Subcutaneous abdominal adipose tissue (tissue), 5 donors: ENCODE results near the gene ASPG.
A peak's percentile ranks its signal among the peaks of the same experiment; 100 is the strongest.

ENCODE experiments used
- H3K27ac ChIP-seq: one replicate; pipeline ENCODE4 v1.7.0; 2013; ENCODE audit warnings: low read depth, mild to moderate bottlenecking, inconsistent platforms, low read length, moderate library complexity
- H3K27me3 ChIP-seq, 5 donors: one replicate each; pipeline ENCODE4 v1.7.0; 2013; ENCODE audit warnings: low read length in 5 of 5, inconsistent platforms in 1 of 5; ENCODE audit not compliant: control insufficient read depth in 5 of 5, insufficient read depth in 4 of 5
- H3K36me3 ChIP-seq, 5 donors: one replicate each; pipeline ENCODE4 v1.7.0; 2013; ENCODE audit warnings: low read length in 5 of 5; ENCODE audit not compliant: control insufficient read depth in 5 of 5, insufficient read depth in 5 of 5
- H3K4me1 ChIP-seq, 5 donors: one replicate each; pipeline ENCODE4 v1.7.0; 2013; ENCODE audit warnings: low read length in 5 of 5, mild to moderate bottlenecking in 3 of 5, moderate library complexity in 1 of 5; ENCODE audit not compliant: control insufficient read depth in 5 of 5, insufficient read depth in 5 of 5
- H3K4me3 ChIP-seq, 5 donors: one replicate each; pipeline ENCODE4 v1.7.0; 2013; ENCODE audit warnings: low read length in 5 of 5, low read depth in 1 of 5
- H3K9ac ChIP-seq, 5 donors: one replicate each; pipeline ENCODE4 v1.7.0; 2013; ENCODE audit warnings: low read length in 5 of 5, mild to moderate bottlenecking in 4 of 5, moderate library complexity in 3 of 5
- H3K9me3 ChIP-seq, 5 donors: one replicate each; pipeline ENCODE4 v1.7.0; 2013; ENCODE audit warnings: low read length in 5 of 5; ENCODE audit not compliant: control insufficient read depth in 5 of 5
- donor health status: healthy.
- donor health status: healthy.
- donor health status: healthy.
- donor health status: healthy.
- donor health status: healthy.

ASPG gene

DNA sequence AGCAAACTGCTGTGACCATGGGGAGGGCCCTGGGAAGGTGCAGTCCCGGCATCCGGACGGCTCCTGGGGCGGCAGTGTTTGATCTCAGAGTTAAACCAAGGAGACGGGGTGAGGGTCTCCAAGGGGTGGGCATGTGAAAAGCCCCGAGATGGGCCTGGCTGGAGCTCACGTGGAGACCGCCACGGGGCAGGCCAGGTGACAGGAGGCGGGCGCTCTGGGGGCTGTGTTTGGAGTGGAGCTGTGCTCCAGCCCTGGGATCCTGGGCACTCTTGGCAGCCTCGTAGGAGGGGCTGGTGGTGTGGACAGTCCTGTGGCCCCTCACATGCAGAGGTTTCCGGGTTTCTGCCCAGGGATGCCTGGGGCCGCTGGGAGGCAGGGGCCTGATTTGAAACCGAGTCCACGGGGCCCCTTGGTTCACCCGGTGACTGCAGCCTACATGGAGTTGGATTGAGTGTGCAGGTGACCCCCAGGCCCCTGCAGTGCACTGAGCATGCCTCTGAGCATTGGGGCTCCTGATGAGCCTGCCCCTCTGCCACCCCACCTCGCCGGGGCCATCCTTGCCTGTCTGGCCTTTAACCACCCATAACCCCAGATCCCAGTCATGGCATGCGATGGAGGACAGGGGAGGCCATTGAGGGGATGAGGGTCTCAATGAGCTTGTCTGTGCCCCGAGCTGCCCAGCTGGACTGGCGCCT is 61.3 kb downstream of the ASPG start:
- Histone ChIP-seq H3K9ac (no peak overlapping the region), H3K27me3 (peaks cover 0 to 30% (median 14%) of the 10 kb centered on the region in 5 donors), H3K4me3 (peak overlapping the region in 1 of 5 donors; percentile 13), H3K4me1 (peaks cover 0 to 74% (median 28%) of the 10 kb centered on the region in 5 donors), H3K27ac (no peak overlapping the region), H3K36me3 (peaks cover 0 to 5% (median 0%) of the 10 kb centered on the region in 5 donors), H3K9me3 (no peaks in the 10 kb centered on the region)

DNA sequence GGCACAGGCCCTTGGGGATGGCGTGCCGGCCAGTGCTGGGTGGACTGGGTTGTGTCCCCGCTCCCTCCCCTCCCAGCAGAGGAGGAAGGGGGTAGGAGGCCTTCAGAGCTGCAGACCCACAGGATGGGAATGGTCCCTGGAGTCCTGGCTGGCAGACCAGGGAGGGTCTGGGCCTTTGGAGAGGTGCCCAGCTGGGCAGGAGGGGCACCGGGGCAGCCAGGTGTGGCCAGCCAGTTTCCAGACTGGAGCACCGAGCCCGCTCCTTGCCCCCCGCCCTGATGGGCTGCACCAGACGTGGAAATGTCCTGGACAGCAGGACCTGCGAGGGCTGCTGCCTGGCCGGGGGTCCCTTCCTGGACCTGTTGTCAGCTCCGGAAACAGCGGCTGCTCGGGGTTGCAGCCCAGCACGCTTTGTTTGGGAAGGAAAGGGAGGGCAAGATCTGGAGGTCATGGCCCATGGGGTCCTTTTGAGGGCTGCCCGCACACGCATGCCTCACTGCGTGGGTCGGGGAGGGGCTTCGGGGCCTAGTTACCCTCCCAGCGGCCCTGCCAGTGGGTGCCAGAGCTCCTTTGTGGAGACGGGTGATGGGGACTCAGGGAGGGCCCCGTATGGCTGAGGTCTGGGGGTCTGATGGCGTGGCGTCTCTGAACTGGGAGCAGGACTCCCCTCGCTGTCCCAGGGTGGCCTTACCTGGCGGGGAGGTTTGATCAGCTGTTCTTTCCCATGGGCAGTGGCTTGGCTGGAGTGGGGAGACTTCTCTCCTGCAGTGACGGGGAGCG is 62.0 kb downstream of the ASPG start:
- H3K36me3 ChIP-seq, result peaks cover 0 to 5% (median 4%) of the 10 kb centered on the region in 5 donors
- peaks cover 0 to 68% (median 28%) of the 10 kb centered on the region in 5 donors for H3K4me1 ChIP-seq
- H3K27ac ChIP-seq, result no peak overlapping the region
- no peak overlapping the region for H3K9ac ChIP-seq
- H3K4me3 ChIP-seq, result peak overlapping the region in 2 of 5 donors; percentile 13 to 14
- no peaks in the 10 kb centered on the region for H3K9me3 ChIP-seq
- H3K27me3 ChIP-seq, result peaks cover 0 to 32% (median 14%) of the 10 kb centered on the region in 5 donors

DNA sequence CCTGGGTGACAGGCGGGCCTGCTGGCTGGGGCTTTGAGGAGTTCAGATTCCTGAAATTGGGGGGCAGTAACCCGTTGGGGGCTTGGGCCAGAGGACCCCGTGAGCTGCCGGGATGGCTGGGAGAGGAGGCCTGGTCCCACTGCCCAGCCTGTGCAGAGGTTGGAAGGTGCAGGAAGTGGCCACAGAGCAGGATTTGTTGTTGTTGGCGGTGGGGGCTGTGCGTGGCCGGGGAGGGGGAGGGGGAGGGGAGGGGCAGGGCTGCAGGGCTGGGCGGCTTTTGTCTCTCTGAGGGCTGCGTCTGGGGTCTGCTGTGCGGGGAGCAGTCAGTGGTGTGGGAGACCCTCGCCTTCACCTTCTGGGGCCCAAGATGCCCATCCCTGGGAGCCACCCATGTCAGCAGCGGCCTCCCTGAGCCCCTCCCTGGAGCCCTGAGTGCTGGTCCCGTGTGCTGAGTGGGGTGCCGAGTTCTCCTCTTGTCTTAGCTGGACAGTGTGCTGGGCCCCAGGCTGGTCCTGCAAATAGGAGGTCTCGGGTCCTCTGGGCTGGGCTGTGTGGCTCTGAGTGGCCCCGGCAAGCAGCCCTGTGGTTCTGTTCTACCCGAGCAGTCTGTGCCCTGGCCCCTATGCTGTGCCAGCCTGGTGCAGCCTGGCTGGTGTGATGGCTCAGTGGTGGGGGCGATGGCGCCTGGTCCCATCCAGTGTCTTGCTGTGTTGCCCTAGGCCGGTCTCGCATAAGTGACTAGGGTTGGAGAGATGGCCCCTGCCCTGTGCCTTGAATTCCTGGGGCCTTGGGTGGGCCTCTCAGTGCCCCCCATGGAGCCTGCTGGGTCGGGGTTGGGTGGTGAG is 63.2 kb downstream of the ASPG start:
- H3K9ac ChIP-seq, result no peak overlapping the region
- peaks cover 0 to 66% (median 28%) of the 10 kb centered on the region in 5 donors for H3K4me1 ChIP-seq
- H3K36me3 ChIP-seq, result peaks cover 0 to 11% (median 6%) of the 10 kb centered on the region in 5 donors
- peaks cover 0 to 36% (median 14%) of the 10 kb centered on the region in 5 donors for H3K27me3 ChIP-seq
- H3K9me3 ChIP-seq, result no peaks in the 10 kb centered on the region
- peak overlapping the region in 1 of 5 donors; percentile 31 for H3K4me3 ChIP-seq
- H3K27ac ChIP-seq, result no peak overlapping the region

DNA sequence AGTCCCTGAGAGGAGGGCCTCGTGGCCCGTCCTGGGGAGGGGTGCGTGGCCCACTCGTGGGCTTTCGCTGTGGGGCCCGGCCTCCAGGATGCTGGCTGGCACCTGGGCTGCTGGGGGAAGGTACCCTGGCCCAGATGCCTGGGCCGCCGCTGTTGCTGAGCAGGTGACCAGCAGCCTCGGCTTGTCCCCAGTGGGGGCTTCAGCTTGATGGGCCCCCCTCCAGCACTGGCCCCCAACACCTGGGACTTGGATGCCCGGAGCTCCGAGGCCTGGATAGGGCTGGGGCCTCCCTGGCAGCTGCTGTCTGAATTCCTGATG is 63.7 kb downstream of the ASPG start:
- no peak overlapping the region for H3K4me3 ChIP-seq
- H3K4me1 ChIP-seq, result peaks cover 0 to 62% (median 28%) of the 10 kb centered on the region in 5 donors
- no peak overlapping the region for H3K27ac ChIP-seq
- peaks cover 0 to 31% (median 10%) of the 10 kb centered on the region in 5 donors for H3K27me3 ChIP-seq
- H3K36me3 ChIP-seq, result peaks cover 0 to 11% (median 6%) of the 10 kb centered on the region in 5 donors
- H3K9me3 ChIP-seq, result no peaks in the 10 kb centered on the region
- H3K9ac ChIP-seq, result no peak overlapping the region

DNA sequence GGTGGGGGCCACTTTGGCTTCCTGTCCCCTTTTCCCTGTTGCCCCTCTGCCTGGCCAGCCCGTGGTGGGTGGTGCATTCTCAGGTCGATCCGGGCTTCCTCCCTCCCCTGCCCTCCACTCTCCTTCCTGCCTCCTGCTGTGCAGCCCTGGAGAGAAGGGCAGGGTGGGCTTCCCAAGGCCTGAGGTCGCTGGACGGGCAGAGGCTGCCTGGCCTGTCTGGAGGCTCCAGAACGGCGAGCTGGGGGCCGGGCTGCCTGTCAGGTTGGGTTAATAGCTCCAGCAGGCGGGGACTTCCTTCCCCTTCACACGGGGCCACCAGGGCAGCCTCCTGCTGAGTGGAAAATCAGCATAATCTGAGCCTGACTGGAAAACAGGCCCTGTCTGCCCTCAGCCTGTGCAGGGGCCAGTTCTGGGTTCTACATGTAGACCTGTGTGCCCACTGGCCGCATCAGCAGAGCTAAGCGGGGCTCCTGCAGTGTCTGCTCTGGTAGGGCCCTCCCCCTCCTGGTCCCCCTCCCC is 64.2 kb downstream of the ASPG start:
- no peaks in the 10 kb centered on the region for H3K9me3 ChIP-seq
- H3K9ac ChIP-seq, result no peak overlapping the region
- H3K36me3 ChIP-seq, result peaks cover 0 to 11% (median 6%) of the 10 kb centered on the region in 5 donors
- peaks cover 0 to 64% (median 28%) of the 10 kb centered on the region in 5 donors for H3K4me1 ChIP-seq
- H3K4me3 ChIP-seq, result no peak overlapping the region
- no peak overlapping the region for H3K27ac ChIP-seq
- H3K27me3 ChIP-seq, result peaks cover 0 to 35% (median 6%) of the 10 kb centered on the region in 5 donors

DNA sequence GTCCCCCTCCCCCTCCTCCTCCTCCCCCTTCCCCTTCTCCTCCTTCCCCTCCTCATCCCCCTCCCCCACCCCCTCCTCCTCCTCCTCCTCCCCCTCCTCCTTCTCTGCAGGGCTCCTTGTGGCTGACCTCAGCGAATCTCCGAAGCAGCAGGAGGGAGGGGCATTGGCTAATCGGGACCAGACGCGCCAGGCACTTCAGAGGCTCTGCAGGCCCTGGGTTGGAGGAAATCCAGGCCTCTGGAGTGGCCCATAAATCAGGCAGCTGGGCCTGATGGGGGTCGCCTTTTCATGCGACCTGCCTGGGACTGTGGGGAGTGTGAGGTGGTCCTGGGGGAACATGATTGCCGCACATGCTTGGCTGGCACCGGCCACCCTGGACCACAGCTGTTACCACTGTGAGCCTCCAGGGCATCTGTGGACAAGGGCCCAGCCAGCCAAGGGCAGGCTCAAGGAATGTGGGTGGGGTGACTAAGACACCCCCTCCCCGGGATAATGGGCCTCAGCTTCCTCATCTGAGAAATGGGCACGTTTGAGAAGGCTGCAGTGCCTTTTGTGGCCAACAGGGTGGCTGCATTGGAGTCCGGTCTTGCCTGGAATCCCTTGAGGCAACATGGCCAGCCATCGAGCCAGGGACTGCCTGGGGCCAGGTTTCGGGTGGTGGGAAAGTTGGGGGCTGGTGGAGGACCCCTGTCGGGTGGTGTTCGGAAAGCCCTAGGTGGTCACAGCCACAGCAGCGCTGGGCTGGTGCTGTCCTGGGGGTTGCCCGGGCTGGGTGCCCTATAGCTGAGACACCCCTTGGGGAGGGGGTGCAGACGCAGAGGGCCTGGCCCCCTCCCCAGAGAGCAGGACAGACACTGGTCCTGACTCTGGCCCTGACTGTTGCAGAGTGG is 64.9 kb downstream of the ASPG start:
- Histone ChIP-seq H3K9ac (peak overlapping the region in 1 of 5 donors; percentile 28), H3K9me3 (no peaks in the 10 kb centered on the region), H3K4me3 (peak overlapping the region in 1 of 5 donors; percentile 23), H3K27me3 (peaks cover 0 to 38% (median 3%) of the 10 kb centered on the region in 5 donors), H3K27ac (no peak overlapping the region), H3K4me1 (peaks cover 0 to 65% (median 32%) of the 10 kb centered on the region in 5 donors), H3K36me3 (peaks cover 0 to 11% (median 6%) of the 10 kb centered on the region in 5 donors)

DNA sequence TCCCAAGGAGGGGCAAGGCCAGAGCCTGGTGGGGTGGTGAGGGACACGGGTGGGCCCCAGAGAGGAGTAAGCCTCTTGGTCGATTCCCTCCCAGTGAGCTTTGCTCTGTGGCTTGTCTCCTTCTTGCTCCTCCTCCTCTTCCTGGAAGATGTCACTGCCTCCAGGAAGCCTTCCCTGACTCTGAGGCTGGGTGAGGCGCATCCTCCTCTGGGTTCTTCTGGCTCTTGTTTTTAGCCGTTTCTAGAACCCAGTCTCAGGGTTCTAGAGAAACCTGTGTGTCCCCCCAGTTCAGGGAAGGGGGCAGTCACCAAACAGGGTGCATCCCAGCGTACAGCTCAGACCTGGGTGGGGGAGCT is 65.5 kb downstream of the ASPG start:
- Histone ChIP-seq H3K4me3 (no peak overlapping the region), H3K9me3 (no peaks in the 10 kb centered on the region), H3K36me3 (peaks cover 0 to 11% (median 6%) of the 10 kb centered on the region in 5 donors), H3K27me3 (peaks cover 2 to 41% (median 3%) of the 10 kb centered on the region in 5 donors), H3K27ac (no peak overlapping the region), H3K4me1 (peaks cover 0 to 65% (median 37%) of the 10 kb centered on the region in 5 donors), H3K9ac (no peak overlapping the region)

DNA sequence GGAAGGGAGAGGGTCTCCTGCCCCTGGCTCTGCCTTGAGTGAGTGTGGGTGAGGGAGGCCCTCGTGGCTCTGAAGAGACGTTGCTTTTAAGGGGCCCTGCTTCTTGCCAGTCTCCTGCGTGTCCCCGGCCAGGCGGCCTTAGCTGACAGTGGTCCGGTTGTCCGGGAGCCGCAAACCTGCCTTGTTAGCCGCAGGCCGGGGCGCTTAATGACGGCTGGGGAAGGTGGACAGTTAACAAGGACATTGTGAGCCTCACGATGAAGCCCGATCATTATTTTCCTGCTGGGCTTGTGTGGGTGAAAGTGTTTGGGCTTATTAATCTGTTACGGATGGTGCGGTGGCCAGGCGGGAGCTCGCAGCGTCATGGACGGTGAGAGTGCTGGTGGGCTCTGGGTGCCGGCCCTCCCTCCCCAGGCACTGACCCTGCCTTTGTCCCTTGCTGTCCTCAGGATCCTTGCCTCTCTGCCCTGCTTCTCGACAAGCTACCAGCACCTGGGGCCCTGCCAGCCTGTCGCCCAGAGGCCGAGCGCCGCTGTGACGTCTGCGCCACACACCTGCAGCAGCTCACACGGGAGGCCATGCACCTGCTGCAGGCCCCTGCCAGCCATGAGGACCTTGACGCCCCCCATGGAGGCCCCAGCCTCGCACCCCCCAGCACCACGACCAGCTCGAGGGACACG is 66.2 kb downstream of the ASPG start:
- H3K4me1 ChIP-seq, result peaks cover 0 to 62% (median 37%) of the 10 kb centered on the region in 5 donors
- H3K27ac ChIP-seq, result no peak overlapping the region
- no peak overlapping the region for H3K9ac ChIP-seq
- no peak overlapping the region for H3K4me3 ChIP-seq
- H3K27me3 ChIP-seq, result peaks cover 2 to 46% (median 3%) of the 10 kb centered on the region in 5 donors
- no peaks in the 10 kb centered on the region for H3K9me3 ChIP-seq
- H3K36me3 ChIP-seq, result peaks cover 0 to 11% (median 6%) of the 10 kb centered on the region in 5 donors
